ENCODE data around the gene ANP32E.
"Not testable (repeated sequence)": the region's sequence is repeated elsewhere in the genome, so short reads cannot be mapped to it uniquely, and the experiment has no call there.

The ANP32E gene

DNA sequence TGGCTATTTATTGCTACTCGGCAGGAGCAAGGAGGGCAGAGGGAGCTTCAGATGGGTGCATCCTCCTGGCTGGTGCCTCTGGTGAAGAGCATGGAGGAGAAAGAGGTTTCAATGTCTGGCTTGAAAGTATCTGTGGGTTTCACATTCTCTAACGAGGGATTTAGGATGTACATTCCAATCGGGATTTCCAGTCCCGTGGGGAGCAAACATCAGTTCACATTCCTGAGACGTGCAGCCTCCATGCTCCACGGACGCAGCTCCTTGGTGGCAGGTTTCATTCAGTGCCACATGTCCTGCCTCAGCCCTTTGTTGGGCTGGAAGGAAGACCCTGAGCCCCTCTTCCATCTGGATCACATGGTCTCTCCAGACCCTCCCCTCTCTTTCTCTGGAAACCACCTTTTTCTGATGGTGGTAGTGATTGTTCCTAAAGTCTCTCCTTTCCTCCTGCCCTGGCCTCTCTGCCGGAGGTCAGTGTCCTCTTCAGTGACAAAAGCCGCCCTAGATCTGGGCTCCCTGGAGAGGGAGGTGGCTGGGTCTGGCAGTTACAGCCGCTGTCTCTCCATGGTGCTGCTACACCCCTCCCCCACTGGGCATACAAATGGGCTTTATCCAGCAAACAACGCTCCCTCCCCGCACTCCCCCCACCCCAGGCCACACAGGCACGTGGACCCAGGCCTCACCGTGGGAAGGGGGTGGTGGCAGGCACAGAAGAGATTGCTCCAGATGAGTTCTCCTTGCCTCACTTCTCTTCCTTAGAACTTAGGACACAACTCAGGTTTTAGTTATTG, 20.8 kb upstream of the ANP32E start:
- no peak for DNase-seq

DNA sequence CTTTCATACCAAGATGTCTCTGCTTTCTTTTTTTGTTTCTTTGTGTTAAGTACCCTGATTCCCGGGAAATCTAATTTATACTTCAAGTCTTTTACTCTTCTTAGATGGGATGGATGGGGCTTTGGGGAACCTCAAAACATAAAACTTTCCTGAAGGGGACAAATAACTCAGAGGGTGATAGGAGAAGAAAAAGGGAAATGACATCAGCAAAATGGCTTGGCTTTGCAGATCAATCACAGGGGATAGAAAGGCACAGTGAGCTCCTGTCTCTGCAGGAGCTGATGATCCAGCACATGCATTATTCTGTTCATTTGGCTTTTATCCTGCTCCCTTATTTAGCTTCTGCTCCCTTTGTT, 20.3 kb upstream of the ANP32E start:
- DNase-seq, result no peak

DNA sequence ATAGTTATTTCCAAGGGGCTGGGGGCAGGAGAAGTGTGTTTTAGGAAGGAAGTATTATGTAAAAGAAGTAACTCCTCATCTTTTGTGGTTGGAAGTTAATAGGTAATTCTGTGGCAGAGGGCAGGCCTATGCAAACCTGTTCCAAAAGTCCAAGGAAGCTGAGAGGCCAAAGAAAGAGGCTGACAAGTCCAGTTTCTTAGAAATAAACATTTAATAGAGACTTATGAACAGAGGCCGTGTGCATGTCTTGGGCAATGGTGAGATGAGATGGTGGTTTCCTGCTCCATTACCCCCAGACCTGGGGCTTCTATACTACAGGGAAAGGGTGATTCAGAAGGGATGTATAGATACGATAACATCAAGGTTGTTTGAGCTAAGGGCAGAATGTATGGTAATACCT, 14.0 kb upstream of the ANP32E start:
- DNase-seq, result no peak

DNA sequence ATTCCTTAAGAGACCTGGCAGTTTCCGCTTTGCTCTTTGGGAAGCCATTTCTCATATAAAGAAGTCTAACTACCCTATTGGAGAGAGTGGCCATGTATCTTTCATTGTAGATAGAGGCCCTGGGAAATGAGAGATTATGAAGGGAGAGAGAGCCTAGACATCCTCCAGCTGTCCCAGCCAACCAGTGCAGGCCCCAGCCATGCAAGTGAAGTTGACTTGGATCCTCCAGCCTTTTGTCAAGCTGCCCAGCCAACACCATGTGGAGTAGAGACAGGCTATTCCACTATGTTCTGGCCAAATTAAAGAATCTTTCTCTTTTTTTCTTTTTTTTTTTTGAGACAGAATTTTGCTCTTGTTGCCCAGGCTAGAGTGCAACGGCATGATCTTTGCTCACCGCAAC, 7.1 kb upstream of the ANP32E start:
- no peak for DNase-seq

DNA sequence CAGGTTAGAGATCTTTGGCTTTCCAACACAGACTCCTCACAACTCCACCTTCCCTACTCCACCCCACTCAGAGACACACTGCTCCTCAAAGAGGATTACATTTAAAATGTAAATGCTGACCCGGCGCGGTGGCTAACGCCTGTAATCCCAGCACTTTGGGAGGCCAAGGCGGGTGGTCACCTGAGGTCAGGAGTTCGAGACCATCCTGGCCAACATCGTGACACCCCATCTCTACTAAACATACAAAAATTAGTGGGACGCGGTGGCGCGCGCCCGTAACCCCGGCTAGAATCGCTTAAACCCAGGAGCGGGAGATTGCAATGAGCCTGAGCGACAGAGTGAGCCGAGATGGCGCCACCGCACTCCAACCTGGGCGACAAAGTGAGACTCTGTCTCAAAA, 1.8 kb upstream of the ANP32E start:
- no peak for DNase-seq

DNA sequence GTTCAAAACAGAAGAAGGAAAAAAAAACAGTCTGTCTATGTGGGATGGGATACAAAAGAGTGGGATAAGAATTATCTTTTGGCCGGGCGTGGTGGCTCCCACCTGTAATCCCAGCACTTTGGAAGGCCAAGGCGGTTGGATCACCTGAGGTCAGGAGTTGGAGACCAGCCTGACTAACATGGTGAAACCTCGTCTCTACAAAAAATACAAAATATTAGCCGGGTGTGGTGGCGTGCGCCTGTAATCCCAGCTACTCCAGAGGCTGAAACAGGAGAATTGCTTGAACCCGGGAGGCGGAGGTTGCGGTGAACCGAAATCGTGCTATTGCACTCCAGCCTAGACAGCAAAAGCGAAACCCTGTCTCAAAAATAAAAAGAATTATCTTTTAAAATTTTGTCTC, 1.3 kb upstream of the ANP32E start:
- DNase-seq, result not testable (repeated sequence)

DNA sequence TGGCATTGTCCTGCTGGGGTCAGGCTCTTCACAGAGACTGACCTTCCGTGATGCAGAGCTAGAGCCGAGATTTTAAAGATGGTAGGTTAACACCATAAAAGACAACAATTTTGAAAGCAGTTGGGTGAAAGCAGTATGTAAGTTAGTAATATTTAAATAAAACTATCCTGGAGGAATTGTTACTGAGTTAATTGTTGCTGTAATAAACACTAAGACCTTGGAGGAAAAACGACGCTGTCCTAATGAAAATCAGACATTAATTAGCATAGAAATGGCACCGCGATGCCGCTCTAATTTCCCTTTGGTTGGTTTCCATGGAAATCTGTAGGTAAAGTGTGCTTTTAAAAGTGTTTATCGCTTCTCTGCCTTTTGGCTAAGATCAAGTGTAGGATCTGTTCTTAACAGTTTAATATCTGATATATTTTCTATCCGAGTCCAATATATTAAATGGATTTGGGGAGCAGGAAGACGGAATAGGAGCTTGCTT, 745 bp upstream of the ANP32E start:
- DNase-seq, result peak; percentile 51

DNA sequence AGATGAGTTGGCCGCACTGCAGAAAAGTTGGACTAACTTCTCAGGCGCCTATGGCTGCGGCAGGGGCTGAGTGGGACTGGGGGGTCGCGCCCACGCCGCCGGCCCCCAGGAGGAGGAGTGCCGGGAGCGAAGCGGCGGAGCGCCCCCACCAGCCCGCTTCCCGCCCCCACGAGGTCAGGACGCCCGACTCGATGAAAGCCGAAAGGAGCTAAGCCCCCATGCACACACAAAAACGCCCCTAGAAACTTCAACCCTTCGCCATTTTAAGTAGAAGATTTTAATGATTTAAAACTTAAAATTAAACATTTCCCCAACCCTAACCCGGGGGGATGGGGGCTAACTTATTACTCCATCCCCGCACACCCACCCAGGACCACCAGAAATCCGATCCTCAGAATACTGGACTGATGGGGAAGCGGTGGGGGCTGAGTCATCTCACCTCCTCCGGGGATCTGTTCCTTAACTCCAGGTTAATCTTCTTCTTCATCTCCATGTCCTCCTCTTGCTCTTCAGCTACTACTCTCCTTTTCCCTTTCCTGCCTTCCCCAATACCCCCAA, 539 bp downstream of the ANP32E start:
- peak; percentile 45 for DNase-seq

DNA sequence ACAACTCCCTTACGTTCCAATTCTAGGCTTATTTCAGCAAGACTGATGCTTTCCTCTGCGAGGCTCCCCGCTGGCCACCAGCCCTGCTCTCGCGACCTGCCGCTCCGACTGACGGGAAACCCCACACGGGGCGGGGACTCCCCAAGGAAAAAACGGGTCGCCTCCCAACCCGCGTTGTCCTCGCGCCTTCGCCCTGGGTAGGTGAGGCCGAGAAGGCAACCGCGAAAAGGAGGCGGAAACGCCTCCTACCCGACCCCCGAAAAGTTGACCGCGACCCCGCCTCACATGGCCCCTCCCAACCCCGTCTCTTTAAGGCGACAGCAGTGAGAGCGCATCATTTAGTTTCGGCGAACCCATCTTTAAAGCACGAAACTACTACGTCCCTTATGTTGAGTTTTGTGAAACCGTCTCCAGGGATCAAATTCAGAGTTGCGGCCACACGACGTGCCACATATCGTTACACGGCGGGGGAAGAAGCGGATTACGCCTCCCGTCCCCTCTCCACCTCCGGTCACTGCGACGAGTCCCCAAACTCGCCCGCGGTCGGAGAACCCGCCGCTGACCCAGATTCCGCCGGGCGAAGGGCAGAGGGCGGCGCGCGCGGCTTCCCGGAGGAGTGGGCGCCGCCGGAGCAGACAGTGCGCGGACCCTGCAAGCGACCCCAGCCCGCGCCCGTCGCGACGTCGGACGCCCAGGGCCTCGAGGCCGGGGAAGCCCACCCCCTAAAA, 1.2 kb downstream of the ANP32E start:
- DNase-seq, result peak; percentile 50

DNA sequence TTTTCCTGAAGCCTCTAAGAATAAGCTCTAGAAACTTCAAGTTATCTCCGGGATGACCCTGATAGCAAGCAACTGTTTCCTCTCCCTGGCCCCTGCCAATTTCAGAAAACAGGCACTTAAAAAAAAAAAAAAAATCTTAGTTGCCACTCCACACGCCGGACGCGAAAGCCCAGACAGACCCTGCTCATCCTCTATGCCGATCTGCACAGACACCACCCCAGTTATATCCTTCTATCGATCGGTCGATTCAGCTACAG, 1.7 kb downstream of the ANP32E start:
- DNase-seq, result no peak

DNA sequence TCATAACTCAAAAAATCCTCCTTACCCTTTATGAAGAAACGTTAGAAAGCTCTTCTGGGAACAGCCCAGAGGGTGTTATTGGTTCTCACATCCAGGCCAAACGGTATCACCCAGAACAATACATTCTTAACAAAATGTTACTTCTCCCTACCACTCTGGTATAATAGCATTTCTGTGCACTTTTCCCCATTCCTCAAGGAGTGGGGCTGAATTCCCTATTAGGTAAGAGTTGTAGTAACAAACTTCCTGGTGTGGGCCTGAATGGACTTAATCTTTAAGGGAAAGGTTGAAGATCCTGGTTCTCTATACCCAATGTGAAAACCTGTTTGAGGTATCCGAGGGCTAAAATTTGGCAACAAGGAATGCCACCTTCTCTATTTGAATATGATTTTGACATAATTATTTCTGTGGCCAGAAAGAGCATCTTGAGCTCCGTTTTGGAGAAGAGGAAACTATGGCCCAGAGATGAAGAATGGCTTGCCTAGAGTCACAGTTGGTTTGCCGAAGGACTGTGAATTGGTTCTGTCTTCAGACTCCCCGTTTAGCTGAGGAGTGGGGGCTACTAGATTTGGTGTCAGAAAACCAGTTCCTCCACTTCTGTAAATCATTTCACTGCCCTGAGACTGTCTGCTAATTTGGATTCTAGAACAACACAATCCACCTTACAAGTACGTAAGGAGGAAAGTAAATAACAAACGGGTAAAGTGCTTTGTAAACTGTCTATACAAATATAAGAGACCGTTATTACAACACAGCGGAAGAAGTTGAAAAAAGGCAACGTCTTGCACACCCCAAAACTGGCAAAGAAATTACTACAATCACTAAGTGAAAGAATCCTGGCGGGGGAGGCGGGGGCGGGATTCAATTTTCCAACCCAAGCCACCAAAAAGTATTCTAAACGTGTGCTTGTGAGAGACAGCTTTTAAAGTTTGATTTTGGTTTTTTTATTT, 2.3 kb downstream of the ANP32E start:
- peak; percentile 54 for DNase-seq

DNA sequence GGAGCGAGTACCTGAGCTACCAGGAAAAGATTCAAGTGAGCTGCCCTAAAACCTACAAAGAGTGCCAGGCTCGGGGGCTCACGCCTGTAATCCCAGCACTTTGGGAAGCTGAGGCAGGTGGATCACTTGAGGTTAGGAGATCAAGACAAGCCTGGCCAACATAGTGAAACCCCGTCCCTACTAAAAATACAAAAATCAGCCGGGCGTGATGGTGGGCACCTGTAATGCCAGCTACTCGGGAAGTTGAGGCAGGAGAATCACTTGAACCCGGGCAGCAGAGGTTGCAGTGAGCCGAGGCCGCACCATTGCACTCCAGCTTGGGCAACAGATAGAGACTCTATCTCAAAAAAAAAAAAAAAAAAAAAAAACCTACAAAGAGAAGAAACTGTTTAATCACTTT, 3.0 kb downstream of the ANP32E start:
- not testable (repeated sequence) for DNase-seq

DNA sequence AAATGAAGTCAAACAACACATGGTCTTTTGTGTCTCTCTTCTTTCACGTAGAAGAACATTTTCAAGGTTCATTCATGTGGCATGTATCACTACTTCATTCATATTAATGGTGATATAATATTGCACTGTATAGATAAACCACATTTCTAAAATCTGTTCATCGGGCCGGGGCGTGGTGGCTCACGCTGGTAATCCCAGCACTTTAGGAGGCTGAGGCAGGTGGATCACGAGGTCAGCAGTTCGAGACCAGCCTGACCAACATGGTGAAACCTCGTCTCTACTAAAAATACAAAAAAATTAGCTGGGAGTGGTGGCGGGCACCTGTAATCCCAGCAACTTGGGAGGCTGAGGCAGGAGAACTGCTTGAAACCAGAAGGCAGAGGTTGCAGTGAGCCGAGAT, 7.7 kb downstream of the ANP32E start:
- not testable (repeated sequence) for DNase-seq

DNA sequence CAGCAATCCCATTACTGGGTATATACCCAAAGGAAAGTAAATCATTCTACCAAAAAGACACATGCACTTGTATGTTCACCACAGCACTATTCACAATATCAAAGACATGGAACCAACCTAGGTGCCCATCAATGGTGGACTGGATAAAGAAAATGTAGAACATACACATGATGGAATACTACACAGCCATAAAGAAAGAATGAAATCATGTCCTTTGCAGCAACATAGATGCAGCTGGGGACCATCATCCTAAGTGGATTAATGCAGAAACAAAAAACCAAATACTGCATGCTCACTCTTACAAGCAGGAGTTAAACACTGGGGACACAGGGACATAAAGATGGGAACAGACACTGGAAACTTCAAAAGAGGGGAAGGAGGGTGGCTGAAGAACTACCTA, 8.7 kb downstream of the ANP32E start:
- no peak for DNase-seq

DNA sequence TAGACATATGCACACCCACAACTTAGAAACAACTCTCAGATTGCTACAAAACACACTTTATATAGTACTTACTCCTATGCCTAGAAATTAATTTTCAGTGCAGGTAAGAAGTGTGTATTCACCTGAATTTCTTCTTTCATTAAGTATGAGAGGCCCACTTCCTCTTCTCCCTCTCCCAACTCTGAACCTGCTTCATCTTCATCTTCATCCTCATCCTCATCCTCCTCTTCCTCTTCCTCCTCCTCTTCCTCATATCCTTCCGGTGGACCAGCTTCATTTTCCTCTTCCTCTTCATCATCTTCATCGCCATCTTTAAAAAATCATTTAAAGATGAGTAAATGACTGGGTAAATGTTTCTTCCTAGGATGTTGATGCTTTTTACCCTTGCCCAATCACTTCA, 9.4 kb downstream of the ANP32E start:
- DNase-seq, result no peak

DNA sequence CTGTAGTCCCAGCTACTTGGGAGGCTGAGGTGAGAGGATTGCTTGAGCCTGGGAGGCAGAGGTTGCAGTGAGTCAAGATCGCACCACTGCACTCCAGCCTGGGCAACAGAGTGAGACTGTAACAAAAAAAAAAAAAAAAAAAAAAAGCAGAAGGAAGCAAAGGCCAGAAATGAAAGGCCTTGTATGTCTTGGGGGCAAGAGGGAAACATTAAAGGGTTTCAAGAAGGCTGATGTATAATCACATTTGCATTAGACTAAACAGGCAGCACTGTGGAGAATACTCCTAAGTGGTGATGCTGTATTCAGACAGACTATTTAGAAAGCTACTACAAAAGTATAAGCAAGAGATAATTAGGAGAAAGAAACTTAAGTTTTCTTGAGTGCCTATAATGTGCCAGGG, 10.4 kb downstream of the ANP32E start:
- no peak for DNase-seq

DNA sequence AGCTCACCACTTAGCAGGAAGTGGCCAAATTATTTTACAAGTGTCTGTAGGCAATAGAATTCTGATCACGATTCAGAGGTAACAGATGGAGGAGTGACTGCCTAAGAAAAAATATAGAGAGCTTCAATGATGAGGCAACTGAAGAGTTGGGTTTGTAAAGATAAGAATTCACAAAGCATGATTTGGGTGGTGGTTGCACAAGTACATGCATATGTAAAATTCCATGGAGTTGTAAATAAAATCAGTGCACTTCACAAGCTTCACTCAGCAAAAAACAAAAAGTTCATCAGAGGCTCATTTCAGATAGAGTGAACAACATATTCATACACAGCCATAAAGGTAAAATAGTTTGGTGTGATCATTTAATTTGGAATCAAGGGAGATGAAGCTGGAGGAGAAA, 10.9 kb downstream of the ANP32E start:
- no peak for DNase-seq

DNA sequence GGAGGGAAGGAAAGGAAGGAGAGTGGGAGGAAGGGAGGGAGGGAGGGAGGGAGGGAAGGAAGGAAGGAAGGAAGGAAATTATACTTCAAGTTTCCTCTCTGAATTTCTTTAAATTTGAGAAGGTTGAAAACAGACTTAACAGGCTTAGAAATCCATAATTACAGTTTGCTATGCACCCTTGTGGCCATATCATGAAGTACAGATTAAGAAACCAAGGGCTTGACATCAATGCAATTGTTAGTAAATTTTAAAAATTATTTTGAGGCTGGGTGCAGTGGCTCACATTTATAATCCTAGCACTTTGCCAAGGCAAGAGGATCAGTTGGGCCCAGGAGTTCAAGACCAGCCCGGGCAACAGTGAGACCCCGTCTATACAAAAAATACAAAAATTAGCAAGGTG, 14.4 kb downstream of the ANP32E start:
- no peak for DNase-seq

DNA sequence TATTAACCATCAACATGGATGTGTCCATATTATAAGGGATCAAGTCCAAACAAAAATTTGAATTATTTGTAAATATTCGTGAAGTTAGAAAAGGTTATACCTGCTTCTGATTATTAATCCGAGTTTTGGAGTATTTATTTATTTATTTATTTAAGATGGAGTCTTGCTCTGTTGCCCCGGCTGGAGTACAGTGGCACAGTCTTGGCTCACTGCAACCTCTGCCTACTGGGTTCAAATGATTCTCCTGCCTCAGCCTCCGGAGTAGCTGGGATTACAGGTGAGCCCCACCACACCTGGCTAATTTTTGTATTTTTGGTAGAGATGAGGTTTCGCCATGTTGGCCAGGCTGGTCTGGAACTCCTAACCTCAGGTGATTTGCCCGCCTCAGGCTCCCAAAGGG, 20.1 kb downstream of the ANP32E start:
- DNase-seq, result not testable (repeated sequence)

DNA sequence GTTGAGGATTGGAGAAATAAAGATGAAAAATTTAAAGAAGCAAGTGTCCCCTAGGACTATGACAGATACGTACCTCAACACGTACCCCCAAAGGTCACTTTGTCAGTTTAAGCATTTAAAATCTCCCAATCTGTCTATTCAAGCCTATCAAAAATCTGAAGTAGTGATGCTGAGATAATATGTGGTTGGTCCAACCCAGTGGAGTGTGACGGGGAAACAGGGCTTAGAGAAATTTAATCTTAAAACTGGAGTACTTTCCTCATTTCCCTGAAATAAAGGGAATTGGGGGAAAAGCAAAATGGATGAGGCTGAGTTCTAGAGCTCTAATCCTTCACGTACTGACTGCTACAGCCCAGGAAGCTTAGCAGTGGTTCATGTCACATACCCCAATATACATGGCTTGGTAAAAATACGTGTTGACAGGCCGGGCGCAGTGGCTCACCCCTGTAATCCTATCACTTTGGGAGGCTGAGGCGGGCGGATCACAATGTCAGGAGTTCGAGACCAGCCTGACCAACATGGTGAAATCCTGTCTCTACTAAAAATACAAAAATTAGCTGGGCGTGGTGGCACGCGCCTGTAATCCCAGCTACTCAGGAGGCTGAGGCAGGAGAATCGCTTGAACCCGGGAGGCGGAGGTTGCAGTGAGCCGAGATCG, 21.7 kb downstream of the ANP32E start:
- DNase-seq, result not testable (repeated sequence)

DNA sequence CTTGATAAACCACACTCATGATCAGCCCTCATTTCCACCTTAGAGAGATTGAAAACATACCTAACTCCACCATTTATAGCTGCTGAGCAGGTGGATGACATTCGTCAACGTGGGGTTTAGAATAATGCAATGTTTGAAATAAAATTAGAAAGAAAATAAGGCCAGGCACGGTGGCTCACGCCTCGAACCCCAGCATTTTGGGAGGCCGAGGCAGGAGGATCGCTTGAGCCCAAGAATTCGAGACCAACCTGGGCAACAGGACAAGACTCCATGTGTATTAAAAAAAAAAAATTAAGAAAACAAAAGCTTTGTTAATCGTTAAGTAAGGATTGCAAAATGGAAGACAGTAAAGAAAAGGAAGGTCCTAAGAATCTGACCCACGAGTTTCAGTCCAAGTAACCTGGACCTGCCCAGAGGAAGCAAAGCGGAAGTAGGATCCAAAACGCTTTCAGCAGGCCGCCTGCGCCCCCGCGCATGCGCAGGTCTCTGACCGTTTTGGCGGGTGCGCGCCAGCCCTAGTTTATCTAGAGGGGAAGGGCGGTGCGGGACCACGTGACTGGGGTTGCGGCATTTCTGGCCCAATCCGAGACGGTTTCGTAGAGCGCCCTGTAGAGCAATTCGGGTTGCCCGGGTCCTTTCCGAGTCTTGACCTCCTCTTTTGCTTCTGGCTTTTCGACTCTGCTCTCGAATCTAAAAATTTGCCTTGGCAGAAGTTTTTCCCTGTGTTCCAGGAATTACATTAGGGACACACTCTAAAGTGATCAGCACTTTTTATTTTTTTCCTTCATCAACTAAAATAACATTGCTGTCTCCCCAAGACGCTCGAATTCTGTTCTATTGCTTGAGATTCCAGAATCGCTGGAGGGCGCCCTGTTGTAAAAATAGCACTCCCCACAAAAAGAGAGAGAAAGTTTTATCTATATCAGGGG, 22.5 kb downstream of the ANP32E start:
- DNase-seq, result no peak

DNA sequence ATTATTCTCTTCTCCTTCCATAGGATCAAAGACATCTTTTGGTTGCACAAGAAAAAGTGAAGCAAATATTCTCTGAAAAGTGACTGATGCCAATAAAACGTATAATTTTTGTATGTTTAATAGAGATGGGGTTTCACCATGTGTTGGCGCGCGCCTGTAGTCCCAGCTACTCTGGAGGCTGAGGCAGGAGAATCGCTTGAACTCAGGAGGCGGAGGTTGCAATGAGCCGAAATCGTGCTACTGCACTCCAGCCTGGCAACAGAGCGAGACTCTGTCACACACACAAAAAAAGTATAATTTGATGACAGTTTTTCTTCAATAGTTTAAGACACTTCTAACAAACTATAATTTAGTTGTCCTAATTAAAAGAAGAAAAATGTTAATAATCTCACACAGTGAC, 23.8 kb downstream of the ANP32E start:
- no peak for DNase-seq
